Erythroblast (primary cell): ENCODE results near the gene LGALS7B.
"Not testable (repeated sequence)": the region's sequence is repeated elsewhere in the genome, so short reads cannot be mapped to it uniquely, and the experiment has no call there.

ENCODE experiments used
- GATA1 ChIP-seq: IDR thresholded peaks from 2 replicates; pipeline ENCODE4 v1.6.1; 2011; ENCODE audit warnings: low read depth, mild to moderate bottlenecking, control low read depth, low read length, moderate library complexity
- POLR2A ChIP-seq: IDR thresholded peaks from 2 replicates; pipeline ENCODE4 v1.6.1; 2011; ENCODE audit warnings: mild to moderate bottlenecking, low read length

DNA sequence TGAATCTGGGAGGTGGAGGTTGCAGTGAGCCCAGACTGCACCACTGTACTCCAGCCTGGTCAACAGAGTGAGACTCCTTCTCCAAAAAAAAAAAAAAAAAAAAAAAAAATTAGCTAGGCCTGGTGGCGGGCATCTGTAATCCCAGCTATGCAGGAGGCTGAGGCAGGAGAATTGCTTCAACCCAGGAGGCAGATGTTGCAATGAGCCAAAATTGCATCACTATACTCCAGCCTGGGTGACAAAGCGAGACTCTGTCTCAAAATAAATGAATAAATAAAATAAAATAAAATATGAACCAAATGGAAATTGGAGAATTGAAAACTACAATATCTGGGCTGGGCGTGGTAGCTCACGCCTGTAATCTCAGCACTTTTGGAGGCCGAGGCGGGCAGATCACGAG lies 40.2 kb downstream of the LGALS7B start:
- not testable (repeated sequence) for TF ChIP-seq POLR2A, GATA1
